Measurements from ENCODE around the gene MOB4.

The MOB4 gene

DNA sequence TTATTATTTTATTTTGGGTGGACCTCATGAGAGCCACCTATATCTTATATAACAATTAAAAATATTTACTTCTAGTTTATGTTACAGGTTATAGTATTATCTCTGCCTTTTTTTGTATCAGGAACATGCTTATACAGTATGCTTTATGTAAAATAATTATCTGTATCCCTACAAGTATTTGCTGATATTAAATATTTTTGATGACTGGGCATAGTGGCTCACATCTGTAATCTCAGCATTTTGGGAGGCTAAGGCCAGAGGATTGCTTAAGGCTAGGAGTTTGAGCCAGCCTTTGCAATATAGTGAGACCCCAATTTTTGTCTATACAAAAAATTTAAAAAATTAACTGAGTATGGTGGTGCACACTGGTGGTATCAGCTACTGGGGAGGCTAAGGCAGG lies 39.6 kb downstream of the MOB4 start:
- Histone ChIP-seq H3K9me3 (ENCODE audit: control insufficient read depth, low read length) (no peaks in the 10 kb centered on the region), H3K27ac (no peak overlapping the region), H3K4me2 (ENCODE audit: low read length) (no peak overlapping the region), H3K4me1 (no peaks in the 10 kb centered on the region), H3K9ac (no peak overlapping the region), H2AFZ (no peak overlapping the region), H3K79me2 (no peaks in the 10 kb centered on the region), H3K36me3 (ENCODE audit: control insufficient read depth, insufficient read depth, low read length) (no peaks in the 10 kb centered on the region), H3K4me3 (ENCODE audit: low read depth, low read length) (no peak overlapping the region), H3K27me3 (ENCODE audit: control insufficient read depth, insufficient read depth, low read length) (peaks cover 3% of the 10 kb centered on the region)
- TF ChIP-seq, protein P1, sequence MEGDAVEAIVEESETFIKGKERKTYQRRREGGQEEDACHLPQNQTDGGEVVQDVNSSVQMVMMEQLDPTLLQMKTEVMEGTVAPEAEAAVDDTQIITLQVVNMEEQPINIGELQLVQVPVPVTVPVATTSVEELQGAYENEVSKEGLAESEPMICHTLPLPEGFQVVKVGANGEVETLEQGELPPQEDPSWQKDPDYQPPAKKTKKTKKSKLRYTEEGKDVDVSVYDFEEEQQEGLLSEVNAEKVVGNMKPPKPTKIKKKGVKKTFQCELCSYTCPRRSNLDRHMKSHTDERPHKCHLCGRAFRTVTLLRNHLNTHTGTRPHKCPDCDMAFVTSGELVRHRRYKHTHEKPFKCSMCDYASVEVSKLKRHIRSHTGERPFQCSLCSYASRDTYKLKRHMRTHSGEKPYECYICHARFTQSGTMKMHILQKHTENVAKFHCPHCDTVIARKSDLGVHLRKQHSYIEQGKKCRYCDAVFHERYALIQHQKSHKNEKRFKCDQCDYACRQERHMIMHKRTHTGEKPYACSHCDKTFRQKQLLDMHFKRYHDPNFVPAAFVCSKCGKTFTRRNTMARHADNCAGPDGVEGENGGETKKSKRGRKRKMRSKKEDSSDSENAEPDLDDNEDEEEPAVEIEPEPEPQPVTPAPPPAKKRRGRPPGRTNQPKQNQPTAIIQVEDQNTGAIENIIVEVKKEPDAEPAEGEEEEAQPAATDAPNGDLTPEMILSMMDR (IDR thresholded peaks at IDR 0.05): no peak

GRCh38 chr2:197556456-197556855 lies 40.6 kb downstream of the MOB4 start:
- H3K27ac ChIP-seq: no peak overlapping the region

GRCh38 chr2:197558393-197558792 lies 42.5 kb downstream of the MOB4 start:
- H3K27me3 ChIP-seq (ENCODE audit: control insufficient read depth, insufficient read depth, low read length): peaks cover 3% of the 10 kb centered on the region
- no peak overlapping the region for H3K27ac ChIP-seq
- no peaks in the 10 kb centered on the region for H3K79me2 ChIP-seq
- no peaks in the 10 kb centered on the region for H3K36me3 ChIP-seq (ENCODE audit: control insufficient read depth, insufficient read depth, low read length)
- no peak overlapping the region for H3K9ac ChIP-seq
- H3K4me2 ChIP-seq (ENCODE audit: low read length): no peak overlapping the region
- H3K9me3 ChIP-seq (ENCODE audit: control insufficient read depth, low read length): no peaks in the 10 kb centered on the region
- no peak overlapping the region for H3K4me3 ChIP-seq (ENCODE audit: low read depth, low read length)
- H2AFZ ChIP-seq: no peak overlapping the region
- TF ChIP-seq, protein P1 (IDR thresholded peaks at IDR 0.05): no peak
- H3K4me1 ChIP-seq: no peaks in the 10 kb centered on the region

More at GRCh38 chr2:197556456-197556855, 40.6 kb downstream of the MOB4 start:
- TF ChIP-seq, protein P1 (IDR thresholded peaks at IDR 0.05): no peak
- H3K79me2 ChIP-seq: no peaks in the 10 kb centered on the region
- H3K9me3 ChIP-seq (ENCODE audit: control insufficient read depth, low read length): no peaks in the 10 kb centered on the region
- no peak overlapping the region for H3K9ac ChIP-seq
- no peaks in the 10 kb centered on the region for H3K4me1 ChIP-seq
- no peak overlapping the region for H2AFZ ChIP-seq
- no peak overlapping the region for H3K4me2 ChIP-seq (ENCODE audit: low read length)
- no peaks in the 10 kb centered on the region for H3K36me3 ChIP-seq (ENCODE audit: control insufficient read depth, insufficient read depth, low read length)
- H3K4me3 ChIP-seq (ENCODE audit: low read depth, low read length): no peak overlapping the region
- peaks cover 3% of the 10 kb centered on the region for H3K27me3 ChIP-seq (ENCODE audit: control insufficient read depth, insufficient read depth, low read length)

DNA sequence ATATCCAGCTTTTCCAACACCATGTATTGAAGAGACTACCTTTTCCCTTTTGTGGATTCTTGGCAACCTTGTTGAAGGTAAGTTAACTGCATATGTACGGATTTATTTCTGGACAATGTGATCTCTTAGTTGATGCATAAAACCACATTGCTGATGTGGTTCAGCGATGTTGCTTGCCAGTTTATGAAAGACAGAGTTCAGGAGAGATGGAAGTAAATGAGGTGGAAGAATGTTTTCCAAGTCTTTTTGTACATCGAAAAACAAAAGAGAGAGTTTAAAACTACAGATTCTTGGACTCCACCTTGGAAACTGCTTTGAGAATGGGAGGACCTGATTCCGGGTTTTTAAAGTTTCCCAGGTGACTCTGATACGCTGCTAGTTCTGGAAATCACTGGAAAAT lies 43.8 kb downstream of the MOB4 start:
- H3K27me3 ChIP-seq (ENCODE audit: control insufficient read depth, insufficient read depth, low read length): peaks cover 3% of the 10 kb centered on the region
- no peak overlapping the region for H3K4me2 ChIP-seq (ENCODE audit: low read length)
- H3K79me2 ChIP-seq: no peaks in the 10 kb centered on the region
- H3K9ac ChIP-seq: no peak overlapping the region
- TF ChIP-seq, protein P1 (IDR thresholded peaks at IDR 0.05): no peak
- H3K27ac ChIP-seq: no peak overlapping the region
- H3K36me3 ChIP-seq (ENCODE audit: control insufficient read depth, insufficient read depth, low read length): no peaks in the 10 kb centered on the region
- no peaks in the 10 kb centered on the region for H3K4me1 ChIP-seq
- no peak overlapping the region for H2AFZ ChIP-seq
- no peak overlapping the region for H3K4me3 ChIP-seq (ENCODE audit: low read depth, low read length)
- no peaks in the 10 kb centered on the region for H3K9me3 ChIP-seq (ENCODE audit: control insufficient read depth, low read length)

DNA sequence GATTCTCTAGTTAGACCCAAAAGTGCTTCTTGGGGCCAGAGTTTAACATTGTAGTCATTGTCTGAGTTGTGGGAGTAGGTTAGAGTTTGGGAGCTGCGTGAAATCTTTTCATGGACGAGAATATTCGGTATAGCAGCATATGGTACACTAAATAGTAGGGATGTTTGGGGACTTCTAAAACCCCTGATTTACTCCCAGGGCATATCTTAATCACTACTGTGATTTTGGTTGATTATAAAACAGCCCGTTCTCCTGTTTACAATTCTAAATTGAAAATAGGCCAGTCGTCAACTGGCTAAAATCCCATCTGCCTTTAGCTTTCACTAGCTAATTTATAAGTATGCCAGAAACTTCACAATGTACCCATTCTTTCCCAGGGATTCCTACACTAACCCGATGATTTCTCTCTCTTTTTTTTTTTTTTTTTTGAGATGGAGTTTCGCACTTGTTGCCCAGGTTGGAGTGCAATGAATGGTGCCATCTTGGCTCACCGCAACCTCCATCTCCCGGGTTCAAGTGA lies 44.3 kb downstream of the MOB4 start:
- Histone ChIP-seq H3K4me1 (no peaks in the 10 kb centered on the region), H3K9me3 (ENCODE audit: control insufficient read depth, low read length) (no peaks in the 10 kb centered on the region), H3K9ac (no peak overlapping the region), H3K4me3 (ENCODE audit: low read depth, low read length) (no peak overlapping the region), H3K4me2 (ENCODE audit: low read length) (no peak overlapping the region), H3K79me2 (no peaks in the 10 kb centered on the region), H3K27me3 (ENCODE audit: control insufficient read depth, insufficient read depth, low read length) (peaks cover 3% of the 10 kb centered on the region), H2AFZ (no peak overlapping the region), H3K36me3 (ENCODE audit: control insufficient read depth, insufficient read depth, low read length) (no peaks in the 10 kb centered on the region), H3K27ac (no peak overlapping the region)
- TF ChIP-seq, protein P1 (IDR thresholded peaks at IDR 0.05): no peak
